RWPE1 (cell line): ENCODE results near the gene KCTD1.

Experiments used
- CTCF ChIA-PET: fragments of 350-600 bp; sonication (Branson Sonifier 250); formaldehyde crosslinking; extraction: SDS; loops from one replicate; lab custom pipeline; 2021; lab: Yijun Ruan, JAX
- POLR2A ChIA-PET: fragments of 400-600 bp; formaldehyde crosslinking; extraction: SDS; loops from one replicate; lab custom pipeline; 2020; ENCODE audit warnings: antibody characterized with exemption; ENCODE audit not compliant: low non-redundant PET; lab: Yijun Ruan, JAX
- DNase-seq: peaks from one replicate; pipeline ENCODE4 v3.0.0; 2012; ENCODE audit warnings: low spot score
- H3K27ac ChIP-seq: fragments of 450-650 bp; 2 replicates; pipeline ENCODE4 v1.5.1; 2017
- TF ChIP-seq, protein P1 (sequence below): fragments of 450-650 bp; conservative IDR thresholded peaks from 2 replicates; pipeline ENCODE4 v1.5.1; 2017; ENCODE audit warnings: low read depth, mild to moderate bottlenecking

KCTD1 gene

DNA sequence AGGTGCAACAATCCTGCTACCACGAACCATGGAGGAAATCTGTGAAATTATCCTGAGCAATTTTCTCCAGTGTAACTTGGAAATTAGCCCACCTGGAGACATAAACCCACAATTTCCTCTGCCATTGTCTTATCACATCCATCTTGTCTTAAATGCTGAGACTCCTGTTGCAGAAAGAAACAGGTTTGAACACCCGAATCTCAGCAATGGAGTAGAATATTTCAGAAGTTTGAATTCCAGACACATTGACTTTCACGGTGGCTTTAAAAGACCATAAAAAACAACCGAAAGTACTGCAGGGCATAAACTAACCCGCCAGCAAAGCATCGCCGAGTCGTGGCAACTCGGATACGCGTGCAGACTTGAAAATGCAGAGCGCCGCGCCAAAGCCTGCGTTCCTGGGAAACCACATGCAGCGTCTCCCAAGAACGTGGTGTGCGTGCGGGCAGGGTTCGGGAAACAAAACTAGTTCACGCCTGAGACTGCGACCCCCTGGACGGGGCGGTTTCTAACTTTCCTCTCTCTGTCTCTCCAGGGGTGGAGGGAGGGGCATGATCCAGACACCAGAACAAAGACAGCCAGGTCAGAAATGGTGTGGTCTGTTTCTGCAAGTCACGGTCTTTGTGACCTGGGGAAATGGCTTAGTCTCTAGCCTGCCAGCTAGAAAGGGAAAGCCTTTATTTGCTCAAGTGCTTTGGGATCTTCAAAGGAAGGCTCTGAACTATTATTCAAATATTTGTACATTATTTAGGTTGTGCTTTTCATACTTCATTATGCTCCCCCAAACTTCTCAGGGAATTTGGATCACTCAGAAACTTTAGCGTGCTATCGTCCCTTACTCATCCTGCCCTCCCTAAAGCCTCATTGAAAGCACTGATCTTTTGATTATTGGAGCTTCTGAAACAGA is 26.9 kb upstream of the KCTD1 start:
- ChIA-PET POLR2A (no interaction called here), CTCF (interaction anchor here (0.6 kb wide), 1 partner anchor 9 kb away, joined by 3 read pairs; no protein-coding TSS in a partner anchor)
- peak overlapping the region; percentile 93 for H3K27ac ChIP-seq
- DNase-seq = peak; percentile 22
- TF ChIP-seq, protein P1, sequence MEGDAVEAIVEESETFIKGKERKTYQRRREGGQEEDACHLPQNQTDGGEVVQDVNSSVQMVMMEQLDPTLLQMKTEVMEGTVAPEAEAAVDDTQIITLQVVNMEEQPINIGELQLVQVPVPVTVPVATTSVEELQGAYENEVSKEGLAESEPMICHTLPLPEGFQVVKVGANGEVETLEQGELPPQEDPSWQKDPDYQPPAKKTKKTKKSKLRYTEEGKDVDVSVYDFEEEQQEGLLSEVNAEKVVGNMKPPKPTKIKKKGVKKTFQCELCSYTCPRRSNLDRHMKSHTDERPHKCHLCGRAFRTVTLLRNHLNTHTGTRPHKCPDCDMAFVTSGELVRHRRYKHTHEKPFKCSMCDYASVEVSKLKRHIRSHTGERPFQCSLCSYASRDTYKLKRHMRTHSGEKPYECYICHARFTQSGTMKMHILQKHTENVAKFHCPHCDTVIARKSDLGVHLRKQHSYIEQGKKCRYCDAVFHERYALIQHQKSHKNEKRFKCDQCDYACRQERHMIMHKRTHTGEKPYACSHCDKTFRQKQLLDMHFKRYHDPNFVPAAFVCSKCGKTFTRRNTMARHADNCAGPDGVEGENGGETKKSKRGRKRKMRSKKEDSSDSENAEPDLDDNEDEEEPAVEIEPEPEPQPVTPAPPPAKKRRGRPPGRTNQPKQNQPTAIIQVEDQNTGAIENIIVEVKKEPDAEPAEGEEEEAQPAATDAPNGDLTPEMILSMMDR = no peak

DNA sequence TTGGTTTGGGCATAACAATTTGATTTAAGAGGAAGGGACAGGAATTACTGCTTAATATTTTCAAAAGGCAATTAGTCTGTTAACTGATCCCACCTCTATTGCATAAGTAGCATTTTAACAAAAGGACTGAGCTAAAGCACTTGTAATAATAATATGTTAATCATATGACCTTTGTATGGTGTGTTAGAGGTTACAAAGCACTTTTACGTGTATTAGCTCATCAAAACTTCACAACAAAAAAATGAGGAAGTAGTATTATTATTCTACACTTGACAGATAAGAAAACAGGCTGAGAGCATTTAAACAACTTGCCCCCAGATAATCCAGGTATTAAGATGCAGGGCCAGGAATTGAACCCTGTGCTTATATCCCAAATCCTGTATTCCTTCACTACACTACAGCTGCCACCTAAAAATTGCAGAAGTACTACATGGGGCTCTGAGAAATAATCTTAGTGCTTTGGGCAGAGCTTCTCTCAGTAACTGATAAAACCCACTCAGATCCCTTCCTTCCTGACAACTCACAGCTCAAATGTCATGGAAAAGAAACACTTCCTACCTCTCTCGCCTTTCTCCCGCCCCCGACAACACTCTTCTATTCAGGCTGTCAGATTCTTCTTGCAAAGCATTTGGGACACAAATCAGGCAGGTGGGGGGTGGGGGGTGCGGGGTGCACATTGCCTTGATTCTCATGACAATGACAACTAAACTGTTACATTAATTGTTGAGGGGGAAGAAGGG is 20.7 kb upstream of the KCTD1 start:
- TF ChIP-seq, protein P1 = no peak
- CTCF ChIA-PET = interaction anchor here (0.7 kb wide), 2 partner anchors 185 to 747 kb away, joined by 4 to 6 read pairs; no protein-coding TSS in a partner anchor
- POLR2A ChIA-PET = no interaction called here
- no peak for DNase-seq
- H3K27ac ChIP-seq = no peak overlapping the region

GRCh38 chr18:26568513-26568912 is 20.2 kb upstream of the KCTD1 start:
- CTCF ChIA-PET = interaction anchor here (0.6 kb wide), 1 partner anchor 31 kb away, joined by 5 read pairs; no protein-coding TSS in a partner anchor
- POLR2A ChIA-PET = no interaction called here
- H3K27ac ChIP-seq = no peak overlapping the region
- DNase-seq = no peak
- TF ChIP-seq, protein P1 = no peak

DNA sequence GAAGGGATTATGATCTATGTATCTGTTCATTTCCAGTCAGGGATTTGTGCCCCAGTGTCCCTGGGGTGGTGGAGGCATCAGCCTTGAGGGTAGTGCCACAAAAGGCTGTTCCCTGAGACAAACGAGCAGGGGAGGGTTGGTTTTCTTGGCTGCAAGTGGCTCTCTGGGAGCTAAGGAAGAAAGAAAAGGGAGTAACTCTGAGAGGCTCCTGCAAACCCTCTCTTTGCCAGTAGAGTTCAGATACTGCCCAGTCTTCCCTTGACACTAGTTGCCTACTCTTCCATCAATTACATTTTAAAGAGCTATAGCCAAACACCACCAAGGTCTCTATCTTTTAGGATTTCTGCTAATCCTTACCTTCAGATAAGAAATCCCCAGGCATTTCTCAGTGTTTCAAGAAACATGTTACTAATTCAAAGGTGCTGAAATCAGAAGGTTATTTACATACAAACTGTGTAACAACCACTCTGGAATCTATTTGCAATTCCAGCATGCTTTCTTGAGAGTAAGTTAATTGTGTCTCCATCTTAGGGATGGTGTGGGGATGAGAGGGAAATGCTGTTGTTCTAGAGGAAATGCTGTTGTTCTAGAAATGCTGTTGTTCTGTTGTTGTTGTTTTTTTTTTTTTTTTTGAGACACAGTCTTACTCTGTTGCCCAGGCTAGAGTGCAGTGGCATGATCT is 18.7 kb upstream of the KCTD1 start:
- ChIA-PET POLR2A (no interaction called here), CTCF (no interaction called here)
- H3K27ac ChIP-seq = no peak overlapping the region
- TF ChIP-seq, protein P1 = no peak
- no peak for DNase-seq

GRCh38 chr18:26565514-26565913 is 17.2 kb upstream of the KCTD1 start:
- CTCF ChIA-PET = interaction anchor here (0.7 kb wide), 1 partner anchor 252 kb away, joined by 3 read pairs; no protein-coding TSS in a partner anchor
- POLR2A ChIA-PET = no interaction called here
- TF ChIP-seq, protein P1 = no peak
- H3K27ac ChIP-seq = no peak overlapping the region
- DNase-seq = no peak

- ChIA-PET CTCF (no interaction called here), POLR2A (no interaction called here)
- DNase-seq = no peak
- TF ChIP-seq, protein P1 = no peak
- H3K27ac ChIP-seq = no peak overlapping the region
Measured at GRCh38 chr18:26563024-26563423, 14.7 kb upstream of the KCTD1 start.
